WTC11 (cell line): ENCODE measurements around the gene CASR.

Experiments used
- CREB1 ChIP-seq: sonication (generic); formaldehyde crosslinking; IDR thresholded peaks from 2 replicates; pipeline ENCODE4 v1.8.0; 2023; ENCODE audit warnings: mild to moderate bottlenecking, missing genetic modification reagents
- ETV6 ChIP-seq: sonication (generic); formaldehyde crosslinking; IDR thresholded peaks from 2 replicates; pipeline ENCODE4 v1.8.1; 2022; ENCODE audit warnings: mild to moderate bottlenecking, missing genetic modification reagents
- FOXJ3 ChIP-seq: sonication (generic); formaldehyde crosslinking; IDR thresholded peaks from 2 replicates; pipeline ENCODE4 v1.9.0; 2021; ENCODE audit warnings: missing genetic modification reagents, mild to moderate bottlenecking, borderline replicate concordance
- TP53 ChIP-seq: sonication (generic); formaldehyde crosslinking; IDR thresholded peaks from 2 replicates; pipeline ENCODE4 v1.8.1; 2023; ENCODE audit warnings: mild to moderate bottlenecking, missing genetic modification reagents
- ZNF138 ChIP-seq: sonication (generic); formaldehyde crosslinking; conservative IDR thresholded peaks from 2 replicates; pipeline ENCODE4 v1.8.1; 2022; ENCODE audit warnings: mild to moderate bottlenecking, moderate library complexity, missing genetic modification reagents
- TF ChIP-seq, protein P1 (sequence below): fragments of 200-600 bp; IDR thresholded peaks from 2 replicates; pipeline ENCODE4 v1.8.0; 2022; ENCODE audit warnings: antibody characterized with exemption

- TF ChIP-seq, protein P1, sequence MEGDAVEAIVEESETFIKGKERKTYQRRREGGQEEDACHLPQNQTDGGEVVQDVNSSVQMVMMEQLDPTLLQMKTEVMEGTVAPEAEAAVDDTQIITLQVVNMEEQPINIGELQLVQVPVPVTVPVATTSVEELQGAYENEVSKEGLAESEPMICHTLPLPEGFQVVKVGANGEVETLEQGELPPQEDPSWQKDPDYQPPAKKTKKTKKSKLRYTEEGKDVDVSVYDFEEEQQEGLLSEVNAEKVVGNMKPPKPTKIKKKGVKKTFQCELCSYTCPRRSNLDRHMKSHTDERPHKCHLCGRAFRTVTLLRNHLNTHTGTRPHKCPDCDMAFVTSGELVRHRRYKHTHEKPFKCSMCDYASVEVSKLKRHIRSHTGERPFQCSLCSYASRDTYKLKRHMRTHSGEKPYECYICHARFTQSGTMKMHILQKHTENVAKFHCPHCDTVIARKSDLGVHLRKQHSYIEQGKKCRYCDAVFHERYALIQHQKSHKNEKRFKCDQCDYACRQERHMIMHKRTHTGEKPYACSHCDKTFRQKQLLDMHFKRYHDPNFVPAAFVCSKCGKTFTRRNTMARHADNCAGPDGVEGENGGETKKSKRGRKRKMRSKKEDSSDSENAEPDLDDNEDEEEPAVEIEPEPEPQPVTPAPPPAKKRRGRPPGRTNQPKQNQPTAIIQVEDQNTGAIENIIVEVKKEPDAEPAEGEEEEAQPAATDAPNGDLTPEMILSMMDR = no peak
- no peak for TF ChIP-seq CREB1 (CRISPR knock-in tag)
- TF ChIP-seq ZNF138 (CRISPR knock-in tag) = no peak
- TF ChIP-seq FOXJ3 (CRISPR knock-in tag) = no peak
- TF ChIP-seq TP53 (CRISPR knock-in tag) = no peak
- TF ChIP-seq ETV6 (CRISPR knock-in tag) = no peak
Observed at GRCh38 chr3:122251428-122251827, 68.0 kb downstream of the CASR start.
